Measurements from ENCODE around the gene ZCCHC18. TPM values are rescaled to one million over a fixed set of nuclear protein-coding genes. Genes with fewer than 3 reads are reported as not detected.

The ZCCHC18 gene
- total RNA-seq, 1 donor from 2014 or later, result 0.35 TPM

- Mint-ChIP-seq H3K9me3 (no peaks in the 10 kb centered on the region), H3K36me3 (ENCODE audit: low read depth) (no peaks in the 10 kb centered on the region), H3K4me1 (peaks cover 7% of the 10 kb centered on the region), H3K4me3 (peak within 1 kb of the TSS; percentile 98), H3K27me3 (no peaks in the 10 kb centered on the region), H3K27ac (peak within 1 kb of the TSS; percentile 99)
- intact Hi-C loops (cut with micrococcal nuclease), result loop anchor here (1.0 kb wide), 2 partner anchors 9 to 471 kb away; partner anchors contain the start of genes FAM199X and MORF4L2
- DNase-seq, result peak; percentile 92
Measured at GRCh38 chrX:104156630-104157529, 44.6 kb downstream of the ZCCHC18 start, which contains the start of gene SLC25A53. Gene SLC25A53 (minus strand): TSS chrX:104157009. CDS start chrX:104105257, 51,752 bp downstream.

Other genes starting within 250 kb of the ZCCHC18 start
- gene TMSB15B, start 149.9 kb upstream of the ZCCHC18 start, total RNA-seq, result 7.3 and 8.7 TPM in 2 replicates
- gene H2BW1, start 98.8 kb upstream of the ZCCHC18 start, total RNA-seq, result not detected in 2 replicates
- not detected in 2 replicates for gene H2BW2, start 72.6 kb upstream of the ZCCHC18 start, total RNA-seq
- gene TMSB15C, start 36.3 kb upstream of the ZCCHC18 start, total RNA-seq, result 3.1 and 3.6 TPM in 2 replicates
- gene SLC25A53, start 44.5 kb downstream of the ZCCHC18 start, total RNA-seq, result 4.2 and 4.3 TPM in 2 replicates
- 10.1 and 10.7 TPM in 2 replicates for gene FAM199X, start 53.9 kb downstream of the ZCCHC18 start, total RNA-seq
- gene ESX1, start 142.4 kb downstream of the ZCCHC18 start, total RNA-seq, result not detected in 2 replicates